Activated CD4-positive, alpha-beta T cell treated with anti-CD3 and anti-CD28 coated beads, Interleukin-10, Interleukin-2, amounts not matched to agents 100 ng/mL and 50 ng/mL, durations not matched to agents 16 hours and 8 hours (primary cell): Measurements from ENCODE around the gene PIWIL4.
"Not testable (repeated sequence)": the region's sequence is repeated elsewhere in the genome, so short reads cannot be mapped to it uniquely, and the experiment has no call there.

Source experiments
- DNase-seq: peaks from one replicate; pipeline ENCODE4 v3.0.0-alpha.2; 2020

Gene PIWIL4

GRCh38 chr11:94586546-94586945 lies 19.4 kb downstream of the PIWIL4 start:
- DNase-seq, result no peak

- no peak for DNase-seq
Measured at GRCh38 chr11:94586978-94587377, 19.8 kb downstream of the PIWIL4 start.

- no peak for DNase-seq
Measured at GRCh38 chr11:94588366-94588942, 21.3 kb downstream of the PIWIL4 start.

GRCh38 chr11:94590352-94591041 lies 23.3 kb downstream of the PIWIL4 start:
- no peak for DNase-seq

GRCh38 chr11:94593030-94593429 lies 25.9 kb downstream of the PIWIL4 start:
- DNase-seq, result no peak

GRCh38 chr11:94595076-94595475 lies 27.9 kb downstream of the PIWIL4 start:
- DNase-seq, result no peak

- no peak for DNase-seq
Measured at GRCh38 chr11:94597896-94598295, 30.7 kb downstream of the PIWIL4 start.

GRCh38 chr11:94599510-94599909 lies 32.3 kb downstream of the PIWIL4 start:
- DNase-seq, result no peak

- DNase-seq, result no peak
Measured at GRCh38 chr11:94602430-94603372, 35.5 kb downstream of the PIWIL4 start.

GRCh38 chr11:94603587-94603986 lies 36.4 kb downstream of the PIWIL4 start:
- DNase-seq, result no peak

- DNase-seq, result no peak
Measured at GRCh38 chr11:94604482-94604881, 37.3 kb downstream of the PIWIL4 start.

GRCh38 chr11:94613120-94613519 lies 46.0 kb downstream of the PIWIL4 start:
- DNase-seq, result no peak

GRCh38 chr11:94623120-94623735 lies 56.1 kb downstream of the PIWIL4 start:
- peak; percentile 59 for DNase-seq

- not testable (repeated sequence) for DNase-seq
Measured at GRCh38 chr11:94625422-94625821, 58.3 kb downstream of the PIWIL4 start.

- not testable (repeated sequence) for DNase-seq
Measured at GRCh38 chr11:94627003-94627560, 59.9 kb downstream of the PIWIL4 start.

- no peak for DNase-seq
Measured at GRCh38 chr11:94629741-94630140, 62.6 kb downstream of the PIWIL4 start.

GRCh38 chr11:94630221-94630620 lies 63.1 kb downstream of the PIWIL4 start:
- DNase-seq, result no peak

- no peak for DNase-seq
Measured at GRCh38 chr11:94632356-94632755, 65.2 kb downstream of the PIWIL4 start.

GRCh38 chr11:94635072-94635471 lies 67.9 kb downstream of the PIWIL4 start:
- no peak for DNase-seq

GRCh38 chr11:94636388-94636949 lies 69.3 kb downstream of the PIWIL4 start:
- DNase-seq, result no peak

GRCh38 chr11:94638301-94638901 lies 71.2 kb downstream of the PIWIL4 start:
- DNase-seq, result no peak

GRCh38 chr11:94638902-94639373 lies 71.8 kb downstream of the PIWIL4 start:
- DNase-seq, result no peak
